GM12878 (cell line): ENCODE measurements around the gene ARRDC1. TPM values are rescaled to one million over a fixed set of nuclear protein-coding genes. Genes with fewer than 3 reads are reported as not detected.

Experiments used
- ATAC-seq: fragments of 200-7000 bp; cut with Tn5 transposase; 3 replicates; pipeline ENCODE4 v1.9.1; 2020; ENCODE audit warnings: mild to moderate bottlenecking, moderate library complexity
- BruUV-seq: library from RNA; stranded (reverse); fragments of 400-500 nt; replicated peaks from 2 replicates; lab custom pipeline; 2021; lab: Mats Ljungman, UMichigan
- CTCF ChIA-PET: fragments of 300-600 bp; sonication (Branson Sonifier 250); formaldehyde crosslinking; extraction: SDS; loops from one replicate; lab custom pipeline; 2021; ENCODE audit warnings: inconsistent platforms; lab: Yijun Ruan, JAX
- POLR2A ChIA-PET: fragments of 350-600 bp; formaldehyde crosslinking; extraction: SDS; loops from one replicate; lab custom pipeline; 2021; ENCODE audit warnings: inconsistent platforms; lab: Charles Lee
- RAD21 ChIA-PET: fragments of 300-600 bp; sonication (Branson Sonifier 250); formaldehyde crosslinking; loops from one replicate; lab custom pipeline; 2023; ENCODE audit warnings: antibody characterized with exemption; ENCODE audit not compliant: unreplicated experiment; lab: Charles Lee
- SMC1A ChIA-PET: fragments of 300-600 bp; sonication (Branson Sonifier 250); formaldehyde crosslinking; loops from one replicate; lab custom pipeline; 2023; ENCODE audit not compliant: unreplicated experiment, uncharacterized antibody; lab: Charles Lee
- DNase-seq: peaks from one replicate; pipeline ENCODE4 v3.0.0-alpha.2; 2011; ENCODE audit warnings: low read depth, low spot score
- FAIRE-seq: peaks from 3 replicates; lab custom pipeline; 2011; peaks lifted over from hg19 to GRCh38; lab: Jason Lieb, UNC
- H2AFZ ChIP-seq: 2 replicates; pipeline ENCODE4 v1.6.0; 2011; ENCODE audit warnings: low read depth, low read length, control low read depth; ENCODE audit not compliant: control insufficient read depth
- H3K27ac ChIP-seq: 2 replicates; pipeline ENCODE4 v1.5.1; 2011; ENCODE audit warnings: control low read depth; ENCODE audit not compliant: control insufficient read depth, insufficient read depth
- H3K27me3 ChIP-seq, 2 experiments: replicated peaks in 1 of 2; 2 replicates each; pipeline versions ENCODE4 v1.6.0 to v1.6.1; 2011; ENCODE audit warnings: low read length in 1 of 2; ENCODE audit not compliant: control insufficient read depth in 2 of 2, insufficient read depth in 2 of 2
- H3K36me3 ChIP-seq, 2 experiments: 2 replicates each; pipeline ENCODE4 v1.5.1; 2011; ENCODE audit warnings: low read length in 1 of 2; ENCODE audit not compliant: control insufficient read depth in 2 of 2, insufficient read depth in 2 of 2
- H3K4me1 ChIP-seq: 2 replicates; pipeline ENCODE4 v1.6.1; 2011; ENCODE audit warnings: mild to moderate bottlenecking, low read length, moderate library complexity, mixed read lengths; ENCODE audit not compliant: control insufficient read depth, insufficient read depth
- H3K4me2 ChIP-seq: 2 replicates; pipeline ENCODE4 v1.6.0; 2011; ENCODE audit warnings: control low read depth; ENCODE audit not compliant: control insufficient read depth, insufficient read depth
- H3K4me3 ChIP-seq: fragments of 200-600 bp; sonication (generic); 2 replicates; pipeline ENCODE4 v1.5.1; 2016
- H3K79me2 ChIP-seq: 2 replicates; pipeline ENCODE4 v1.6.0; 2011; ENCODE audit warnings: low read length; ENCODE audit not compliant: control insufficient read depth, insufficient read depth
- H3K9ac ChIP-seq: 2 replicates; pipeline ENCODE4 v1.8.0; 2011; ENCODE audit warnings: low read length, control low read depth, mixed read lengths; ENCODE audit not compliant: control insufficient read depth, insufficient read depth
- H3K9me3 ChIP-seq: replicated peaks from 3 replicates; pipeline ENCODE4 v1.5.1; 2011; ENCODE audit warnings: mild to moderate bottlenecking, low read length; ENCODE audit not compliant: control insufficient read depth, insufficient read depth
- H4K20me1 ChIP-seq: 2 replicates; pipeline ENCODE4 v1.6.0; 2011; ENCODE audit not compliant: control insufficient read depth, insufficient read depth
- EP300 ChIP-seq, 2 experiments: fragments of 150-350 bp in 1 of 2; IDR thresholded peaks; 2 replicates each; pipeline ENCODE4 v1.6.1; 2011 to 2012; ENCODE audit warnings: low read depth in 2 of 2, low read length in 2 of 2, borderline replicate concordance in 1 of 2, improper control_type of control experiment in 1 of 2, inconsistent platforms in 1 of 2; ENCODE audit not compliant: control insufficient read depth in 1 of 2
- EZH2 ChIP-seq: IDR thresholded peaks from 2 replicates; pipeline ENCODE4 v1.6.1; 2012; ENCODE audit warnings: low read depth, mild to moderate bottlenecking, control low read depth, inconsistent platforms, low read length, borderline replicate concordance; ENCODE audit not compliant: control insufficient read depth
- FOXK2 ChIP-seq: fragments of 450-650 bp; IDR thresholded peaks from 2 replicates; pipeline ENCODE4 v1.6.1; 2017; ENCODE audit warnings: mild to moderate bottlenecking, moderate library complexity
- FOXM1 ChIP-seq: IDR thresholded peaks from 2 replicates; pipeline ENCODE4 v1.6.1; 2012; ENCODE audit warnings: low read depth, mild to moderate bottlenecking, inconsistent platforms, low read length, moderate library complexity
- HDAC2 ChIP-seq: fragments of 200-600 bp; sonication (generic); IDR thresholded peaks from 2 replicates; pipeline ENCODE4 v1.6.1; 2017
- HDGF ChIP-seq: fragments of 450-650 bp; IDR thresholded peaks from 2 replicates; pipeline ENCODE4 v1.6.1; 2016; ENCODE audit warnings: antibody characterized with exemption
- POLR2AphosphoS2 ChIP-seq: IDR thresholded peaks from 2 replicates; pipeline ENCODE4 v1.6.1; 2011; ENCODE audit warnings: low read depth, mild to moderate bottlenecking, low read length, improper control_type of control experiment, moderate library complexity
- RUNX3 ChIP-seq: IDR thresholded peaks from 2 replicates; pipeline ENCODE4 v1.6.1; 2012; ENCODE audit warnings: low read length, inconsistent platforms
- SIN3A ChIP-seq: IDR thresholded peaks from 2 replicates; pipeline ENCODE4 v1.6.1; 2012; ENCODE audit warnings: low read depth, low read length, improper control_type of control experiment
- SREBF2 ChIP-seq: IDR thresholded peaks from 2 replicates; pipeline ENCODE4 v1.6.1; 2012; ENCODE audit warnings: mild to moderate bottlenecking, low read length
- TCF7 ChIP-seq: IDR thresholded peaks from 2 replicates; pipeline ENCODE4 v1.6.1; 2014; ENCODE audit warnings: antibody characterized with exemption, borderline replicate concordance
- USF1 ChIP-seq: IDR thresholded peaks from 2 replicates; pipeline ENCODE4 v1.6.1; 2011; ENCODE audit warnings: borderline replicate concordance, low read depth, mild to moderate bottlenecking, moderate library complexity, mixed read lengths, low read length; ENCODE audit not compliant: insufficient read depth; ENCODE audit errors: extremely low read length
- WGBS: methylation state at CpG from one replicate; pipeline ENCODE4 v1.1.6; 2016; ENCODE audit warnings: low lambda C conversion rate; ENCODE audit not compliant: insufficient replicate concordance, insufficient coverage; ENCODE audit errors: missing lambda C conversion rate; 5-methylcytosine and 5-hydroxymethylcytosine counted together
- in situ Hi-C: fragments of 300-500 bp; cut with MboI; formaldehyde crosslinking; loops from 9 replicates; pipeline ENCODE4 v1.14.3; 2018; ENCODE audit warnings: mixed read lengths
- intact Hi-C: fragments of 100-400 bp; cut with micrococcal nuclease; formaldehyde crosslinking; loops from one replicate; pipeline ENCODE4 v1.14.2; 2022; ENCODE audit not compliant: unreplicated experiment
- polyA plus RNA-seq, 11 experiments: library from polyadenylated mRNA; depleted of rRNA in 4 of 11; unstranded in 6 of 11; stranded (reverse) in 5 of 11; fragments of >200 nt; fragmentation: Nextera tagmentation in 4 of 11; fragmentation: Illumina TruSeq in 1 of 11; extraction: Ambion mirVana in 4 of 11; extraction: Trizol in 1 of 11; gene quantifications; 1 replicate in 1 of 11; 2 replicates in 10 of 11; pipeline versions ENCODE4 v1.2.1 to v1.2.3, GENCODE V29; 2011 to 2016; ENCODE audit warnings: inconsistent platforms in 2 of 11, missing spikeins in 2 of 11, low read depth in 1 of 11
- total RNA-seq, 4 experiments: library from RNA; depleted of rRNA in 3 of 4; stranded (reverse); fragments of >200 nt in 3 of 4; fragmentation: Illumina TruSeq in 1 of 4; extraction: Trizol in 1 of 4; gene quantifications; 2 replicates each; pipeline versions ENCODE4 v1.2.1 to v1.2.3, GENCODE V29; 2013 to 2021

ARRDC1 gene
- total and polyA plus RNA-seq, 10 of the 15 experiments (the other 5 are each of a cell fraction or from before 2014, with no cell fraction given): 0.23 to 34.4 (median 20.9) TPM

GRCh38 chr9:137603879-137604278 lies 1.6 kb upstream of the ARRDC1 start (continued):
- TF ChIP-seq HDGF (no peak), EP300 (IDR thresholded peaks at IDR 0.05; ENCODE audit: borderline replicate concordance in 1 of 2, control insufficient read depth in 1 of 2, low read depth in 2 of 2, low read length in 2 of 2) (no peak), POLR2AphosphoS2 (no peak), SREBF2 (no peak), RUNX3 (no peak), TCF7 (no peak)

GRCh38 chr9:137604345-137605086 lies 970 bp upstream of the ARRDC1 start:
- DNase-seq (no peak), FAIRE-seq (no peak), ATAC-seq (no peak)
- H4K20me1 ChIP-seq: no peaks in the 10 kb centered on the region; the same call in 1 of the 2 replicates
- H3K27me3 ChIP-seq: no peaks in the 10 kb centered on the region
- TF ChIP-seq HDAC2 (no peak), USF1 (no peak), FOXK2 (no peak), EZH2 (no peak), FOXM1 (no peak), SIN3A (no peak)
- H3K4me1 ChIP-seq: peaks cover 11% of the 10 kb centered on the region
- H3K79me2 ChIP-seq: peaks cover 4% of the 10 kb centered on the region
- ChIA-PET CTCF (interaction anchor here (0.7 kb wide), 1 partner anchor 14 kb away, joined by 3 read pairs; the partner anchor contains the start of gene EHMT1), RAD21 (interaction anchor here (1.2 to 1.4 kb wide), 2 partner anchors 13 to 15 kb away, joined by 3 to 4 read pairs; partner anchors contain the start of gene EHMT1), SMC1A (no interaction called here), POLR2A (interaction anchor here (1.0 to 1.2 kb wide), 2 partner anchors 16 to 303 kb away, joined by 3 to 4 read pairs; partner anchors contain the start of gene NRARP)
- no peak overlapping the region for H3K4me2 ChIP-seq
- H3K27ac ChIP-seq: no peak overlapping the region
- intact Hi-C loops (no loop called here), in situ Hi-C loops (no loop called here)
- no peak overlapping the region for H3K9ac ChIP-seq
- H2AFZ ChIP-seq: no peak overlapping the region
- H3K36me3 ChIP-seq: no peaks in the 10 kb centered on the region
- WGBS: 45% methylated on average over 15 of the region's 49 CpGs
- H3K9me3 ChIP-seq: no peaks in the 10 kb centered on the region
- H3K4me3 ChIP-seq: no peak overlapping the region
- no TSS peak for BruUV-seq
